Central memory CD8-positive, alpha-beta T cell (primary cell): ENCODE data around the gene SUGT1.
A peak's percentile ranks its signal among the peaks of the same experiment; 100 is the strongest.
"Not testable (repeated sequence)": the region's sequence is repeated elsewhere in the genome, so short reads cannot be mapped to it uniquely, and the experiment has no call there.

Experiments used
- ATAC-seq: fragments of 150-1000 bp; cut with Tn5 transposase; replicated peaks from 2 replicates; pipeline ENCODE4 v1.10.0; 2022; ENCODE audit warnings: mild to moderate bottlenecking, moderate FRiP score, moderate number of reproducible peaks; ENCODE audit not compliant: poor library complexity, severe bottlenecking; ENCODE audit errors: extremely low read depth
- DNase-seq, 2 donors: peaks; one replicate each; pipeline ENCODE4 v3.0.0; 2021; ENCODE audit warnings: low spot score in 2 of 2
- H3K27ac Mint-ChIP-seq: one replicate; pipeline ENCODE4 v1.8.0; 2022; ENCODE audit warnings: low read depth, mild to moderate bottlenecking, moderate library complexity, mixed read lengths
- H3K27me3 Mint-ChIP-seq: one replicate; pipeline ENCODE4 v1.8.0; 2022; ENCODE audit warnings: mixed read lengths
- H3K36me3 Mint-ChIP-seq: one replicate; pipeline ENCODE4 v1.8.0; 2022; ENCODE audit warnings: mild to moderate bottlenecking, moderate library complexity, mixed read lengths; ENCODE audit not compliant: insufficient read depth
- H3K4me1 Mint-ChIP-seq: one replicate; pipeline ENCODE4 v1.8.0; 2022; ENCODE audit warnings: mixed read lengths
- H3K4me3 Mint-ChIP-seq: one replicate; pipeline ENCODE4 v1.8.0; 2022; ENCODE audit warnings: mild to moderate bottlenecking, moderate library complexity, mixed read lengths
- H3K9me3 Mint-ChIP-seq: one replicate; pipeline ENCODE4 v1.8.0; 2022; ENCODE audit warnings: mixed read lengths

The SUGT1 gene

GRCh38 chr13:52652196-52652979 lies at the start of gene SUGT1:
SUGT1 (plus strand) TSS chr13:52652836; CDS start chr13:52652921, 85 bp downstream.
- DNase-seq (peak; percentile 89 to 93), ATAC-seq (peak; percentile 96)
- peaks cover 7% of the 10 kb centered on the region for H3K4me1 Mint-ChIP-seq
- no peaks in the 10 kb centered on the region for H3K9me3 Mint-ChIP-seq
- no peaks in the 10 kb centered on the region for H3K27me3 Mint-ChIP-seq
- no peak within 1 kb of the TSS for H3K27ac Mint-ChIP-seq
- H3K4me3 Mint-ChIP-seq: no peak within 1 kb of the TSS
- H3K36me3 Mint-ChIP-seq: no peaks in the 10 kb centered on the region

GRCh38 chr13:52603316-52603715 lies 49.3 kb upstream of the SUGT1 start:
- not testable (repeated sequence) for H3K4me3 Mint-ChIP-seq, DNase-seq, H3K27ac Mint-ChIP-seq, H3K36me3 Mint-ChIP-seq, H3K9me3 Mint-ChIP-seq, H3K4me1 Mint-ChIP-seq, ATAC-seq
- peaks cover 24% of the 10 kb centered on the region for H3K27me3 Mint-ChIP-seq

GRCh38 chr13:52606126-52606525 lies 46.5 kb upstream of the SUGT1 start:
- not testable (repeated sequence) for DNase-seq, H3K4me3 Mint-ChIP-seq, H3K36me3 Mint-ChIP-seq, ATAC-seq, H3K9me3 Mint-ChIP-seq, H3K27ac Mint-ChIP-seq
- peaks cover 21% of the 10 kb centered on the region for H3K27me3 Mint-ChIP-seq
- peaks cover 10% of the 10 kb centered on the region for H3K4me1 Mint-ChIP-seq

GRCh38 chr13:52606795-52607194 lies 45.8 kb upstream of the SUGT1 start:
- H3K27ac Mint-ChIP-seq: peak overlapping the region; percentile 73
- not testable (repeated sequence) for H3K36me3 Mint-ChIP-seq, ATAC-seq, H3K4me3 Mint-ChIP-seq, H3K9me3 Mint-ChIP-seq, DNase-seq
- H3K4me1 Mint-ChIP-seq: peaks cover 10% of the 10 kb centered on the region
- peaks cover 27% of the 10 kb centered on the region for H3K27me3 Mint-ChIP-seq

- not testable (repeated sequence) for H3K27ac Mint-ChIP-seq, ATAC-seq, H3K36me3 Mint-ChIP-seq, H3K4me3 Mint-ChIP-seq, DNase-seq, H3K9me3 Mint-ChIP-seq
- Mint-ChIP-seq H3K4me1 (peaks cover 10% of the 10 kb centered on the region), H3K27me3 (peaks cover 16% of the 10 kb centered on the region)
Measured at GRCh38 chr13:52608184-52608583, 44.5 kb upstream of the SUGT1 start.

GRCh38 chr13:52609013-52609606 lies 43.5 kb upstream of the SUGT1 start:
- not testable (repeated sequence) for DNase-seq

GRCh38 chr13:52610158-52610557 lies 42.5 kb upstream of the SUGT1 start:
- Mint-ChIP-seq H3K27me3 (peaks cover 16% of the 10 kb centered on the region), H3K4me1 (peaks cover 10% of the 10 kb centered on the region)
- H3K36me3 Mint-ChIP-seq, H3K4me3 Mint-ChIP-seq, H3K9me3 Mint-ChIP-seq, ATAC-seq, DNase-seq, H3K27ac Mint-ChIP-seq: not testable (repeated sequence)

More at GRCh38 chr13:52609013-52609606, 43.5 kb upstream of the SUGT1 start:
- H3K9me3 Mint-ChIP-seq, ATAC-seq, H3K36me3 Mint-ChIP-seq, H3K27ac Mint-ChIP-seq, H3K4me3 Mint-ChIP-seq: not testable (repeated sequence)
- Mint-ChIP-seq H3K4me1 (peaks cover 10% of the 10 kb centered on the region), H3K27me3 (peaks cover 16% of the 10 kb centered on the region)

GRCh38 chr13:52615134-52615801 lies 37.4 kb upstream of the SUGT1 start:
- H3K4me1 Mint-ChIP-seq: peaks cover 12% of the 10 kb centered on the region
- no peaks in the 10 kb centered on the region for H3K9me3 Mint-ChIP-seq
- peaks cover 7% of the 10 kb centered on the region for H3K27me3 Mint-ChIP-seq
- H3K27ac Mint-ChIP-seq: no peak overlapping the region
- H3K36me3 Mint-ChIP-seq: peaks cover 8% of the 10 kb centered on the region
- DNase-seq: no peak
- ATAC-seq: no peak
- H3K4me3 Mint-ChIP-seq: peak overlapping the region; percentile 15

- Mint-ChIP-seq H3K4me1 (peaks cover 12% of the 10 kb centered on the region), H3K27me3 (peaks cover 7% of the 10 kb centered on the region), H3K36me3 (peaks cover 8% of the 10 kb centered on the region), H3K9me3 (no peaks in the 10 kb centered on the region), H3K4me3 (peak overlapping the region; percentile 96), H3K27ac (peak overlapping the region; percentile 92)
- ATAC-seq (no peak), DNase-seq (no peak)
Measured at GRCh38 chr13:52615812-52616211, 36.8 kb upstream of the SUGT1 start.

- ATAC-seq: peak; percentile 88
- Mint-ChIP-seq H3K36me3 (peaks cover 8% of the 10 kb centered on the region), H3K27ac (peak overlapping the region; percentile 92)
Measured at GRCh38 chr13:52617070-52618060, 35.3 kb upstream of the SUGT1 start.

GRCh38 chr13:52631083-52631690 lies 21.4 kb upstream of the SUGT1 start:
- not testable (repeated sequence) for DNase-seq, H3K9me3 Mint-ChIP-seq, H3K4me1 Mint-ChIP-seq, ATAC-seq, H3K27me3 Mint-ChIP-seq, H3K4me3 Mint-ChIP-seq, H3K27ac Mint-ChIP-seq
- peaks cover 47% of the 10 kb centered on the region for H3K36me3 Mint-ChIP-seq

More at GRCh38 chr13:52617070-52618060, 35.3 kb upstream of the SUGT1 start:
- peak overlapping the region; percentile 96 for H3K4me3 Mint-ChIP-seq
- H3K27me3 Mint-ChIP-seq: no peaks in the 10 kb centered on the region
- no peaks in the 10 kb centered on the region for H3K9me3 Mint-ChIP-seq
- H3K4me1 Mint-ChIP-seq: peaks cover 12% of the 10 kb centered on the region
- peak; percentile 72 to 76 for DNase-seq
